ENCODE measurements around the gene FLVCR2. TPM values are rescaled to one million over a fixed set of nuclear protein-coding genes. Genes with fewer than 3 reads are reported as not detected.

Gene FLVCR2
- polyA plus RNA-seq, 1 donor from 2014 or later: not detected

DNA sequence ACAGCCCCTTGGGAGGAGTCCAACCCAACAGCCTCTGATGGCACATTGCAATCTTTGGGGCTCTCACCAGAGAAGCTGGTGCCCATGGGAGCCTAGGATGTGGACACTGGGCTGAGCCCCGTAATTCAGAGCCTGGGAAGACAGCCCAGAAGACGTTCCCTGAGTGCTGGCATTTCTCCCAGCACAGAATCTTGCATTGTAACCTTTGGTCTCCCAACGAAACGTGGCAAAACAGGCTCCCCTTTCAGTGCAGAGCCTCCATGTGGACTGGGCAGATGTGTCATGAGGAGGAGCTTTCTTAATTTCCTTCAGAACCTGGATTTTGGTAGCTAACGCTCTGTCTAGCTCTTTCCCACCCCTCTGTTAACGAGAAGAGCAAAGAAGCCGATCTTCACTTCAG lies 29.9 kb upstream of the FLVCR2 start:
- Histone ChIP-seq H3K27me3 (ENCODE audit: insufficient read depth, low read depth, low read length) (no peaks in the 10 kb centered on the region), H3K4me3 (ENCODE audit: low read length) (no peak overlapping the region), H3K9me2 (ENCODE audit: insufficient read depth, low read length) (no peaks in the 10 kb centered on the region), H3K36me3 (ENCODE audit: insufficient read depth, low read length) (no peaks in the 10 kb centered on the region), H2AFZ (ENCODE audit: low read depth, low read length) (no peak overlapping the region), H3K9me3 (ENCODE audit: low read length) (no peaks in the 10 kb centered on the region), H3K79me2 (replicated peaks; ENCODE audit: insufficient read depth, low read length) (no peaks in the 10 kb centered on the region), H3K4me2 (ENCODE audit: low read length) (no peak overlapping the region), H4K20me1 (ENCODE audit: insufficient read depth) (no peaks in the 10 kb centered on the region), H3K27ac (ENCODE audit: low read length) (no peak overlapping the region), H3F3A (ENCODE audit: insufficient read depth, low read length, poor library complexity, severe bottlenecking) (no peaks in the 10 kb centered on the region), H3K9ac (ENCODE audit: low read length) (no peak overlapping the region)
- TF ChIP-seq SMC3 (conservative IDR thresholded peaks at IDR 0.05; ENCODE audit: poor library complexity): no peak
- TF ChIP-seq MXI1 (conservative IDR thresholded peaks at IDR 0.05; ENCODE audit: poor library complexity, severe bottlenecking): no peak
- no peak for TF ChIP-seq RAD21 (conservative IDR thresholded peaks at IDR 0.05)
- TF ChIP-seq EZH2 (IDR thresholded peaks at IDR 0.05; ENCODE audit: borderline replicate concordance, insufficient read depth, low read length, poor library complexity, severe bottlenecking): no peak
- TF ChIP-seq, protein P1, sequence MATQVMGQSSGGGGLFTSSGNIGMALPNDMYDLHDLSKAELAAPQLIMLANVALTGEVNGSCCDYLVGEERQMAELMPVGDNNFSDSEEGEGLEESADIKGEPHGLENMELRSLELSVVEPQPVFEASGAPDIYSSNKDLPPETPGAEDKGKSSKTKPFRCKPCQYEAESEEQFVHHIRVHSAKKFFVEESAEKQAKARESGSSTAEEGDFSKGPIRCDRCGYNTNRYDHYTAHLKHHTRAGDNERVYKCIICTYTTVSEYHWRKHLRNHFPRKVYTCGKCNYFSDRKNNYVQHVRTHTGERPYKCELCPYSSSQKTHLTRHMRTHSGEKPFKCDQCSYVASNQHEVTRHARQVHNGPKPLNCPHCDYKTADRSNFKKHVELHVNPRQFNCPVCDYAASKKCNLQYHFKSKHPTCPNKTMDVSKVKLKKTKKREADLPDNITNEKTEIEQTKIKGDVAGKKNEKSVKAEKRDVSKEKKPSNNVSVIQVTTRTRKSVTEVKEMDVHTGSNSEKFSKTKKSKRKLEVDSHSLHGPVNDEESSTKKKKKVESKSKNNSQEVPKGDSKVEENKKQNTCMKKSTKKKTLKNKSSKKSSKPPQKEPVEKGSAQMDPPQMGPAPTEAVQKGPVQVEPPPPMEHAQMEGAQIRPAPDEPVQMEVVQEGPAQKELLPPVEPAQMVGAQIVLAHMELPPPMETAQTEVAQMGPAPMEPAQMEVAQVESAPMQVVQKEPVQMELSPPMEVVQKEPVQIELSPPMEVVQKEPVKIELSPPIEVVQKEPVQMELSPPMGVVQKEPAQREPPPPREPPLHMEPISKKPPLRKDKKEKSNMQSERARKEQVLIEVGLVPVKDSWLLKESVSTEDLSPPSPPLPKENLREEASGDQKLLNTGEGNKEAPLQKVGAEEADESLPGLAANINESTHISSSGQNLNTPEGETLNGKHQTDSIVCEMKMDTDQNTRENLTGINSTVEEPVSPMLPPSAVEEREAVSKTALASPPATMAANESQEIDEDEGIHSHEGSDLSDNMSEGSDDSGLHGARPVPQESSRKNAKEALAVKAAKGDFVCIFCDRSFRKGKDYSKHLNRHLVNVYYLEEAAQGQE (IDR thresholded peaks at IDR 0.05; ENCODE audit: borderline replicate concordance): no peak
- TF ChIP-seq CTCF (IDR thresholded peaks at IDR 0.05; ENCODE audit: poor library complexity, severe bottlenecking): no peak
- TF ChIP-seq TAF1 (IDR thresholded peaks at IDR 0.05; ENCODE audit: low read depth): no peak
- no peak for TF ChIP-seq EP300 (conservative IDR thresholded peaks at IDR 0.05; ENCODE audit: poor library complexity, severe bottlenecking)
- no peak for TF ChIP-seq POLR2AphosphoS5 (IDR thresholded peaks at IDR 0.05)

DNA sequence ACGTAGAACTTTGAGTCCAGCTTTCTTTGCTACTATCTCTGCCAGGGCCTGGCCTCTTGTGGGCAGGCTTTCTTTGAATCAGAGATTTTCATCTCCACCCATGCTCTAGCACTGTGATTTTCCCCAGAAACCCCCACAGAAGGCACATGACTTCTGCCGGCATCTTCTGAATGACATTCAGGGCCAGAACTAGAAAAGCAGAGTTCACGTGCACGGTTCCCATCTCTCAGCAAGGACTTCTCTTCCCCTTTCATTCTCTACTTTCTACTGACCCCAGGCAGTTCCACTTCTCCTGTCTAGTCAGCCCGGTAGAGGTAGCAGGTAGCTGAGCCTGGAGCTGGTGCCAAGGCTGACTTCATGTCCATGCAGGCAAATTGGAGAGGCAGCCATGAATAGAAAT lies 29.3 kb upstream of the FLVCR2 start:
- no peak for TF ChIP-seq SMC3 (conservative IDR thresholded peaks at IDR 0.05; ENCODE audit: poor library complexity)
- TF ChIP-seq EZH2 (IDR thresholded peaks at IDR 0.05; ENCODE audit: borderline replicate concordance, insufficient read depth, low read length, poor library complexity, severe bottlenecking): no peak
- TF ChIP-seq, protein P1 (IDR thresholded peaks at IDR 0.05; ENCODE audit: borderline replicate concordance): no peak
- TF ChIP-seq POLR2AphosphoS5 (IDR thresholded peaks at IDR 0.05): no peak
- no peak for TF ChIP-seq EP300 (conservative IDR thresholded peaks at IDR 0.05; ENCODE audit: poor library complexity, severe bottlenecking)
- no peak for TF ChIP-seq MXI1 (conservative IDR thresholded peaks at IDR 0.05; ENCODE audit: poor library complexity, severe bottlenecking)
- no peak for TF ChIP-seq CTCF (IDR thresholded peaks at IDR 0.05; ENCODE audit: poor library complexity, severe bottlenecking)
- TF ChIP-seq TAF1 (IDR thresholded peaks at IDR 0.05; ENCODE audit: low read depth): no peak
- no peak for TF ChIP-seq RAD21 (conservative IDR thresholded peaks at IDR 0.05)
- no peaks in the 10 kb centered on the region for H3K36me3 ChIP-seq (ENCODE audit: insufficient read depth, low read length)
- no peaks in the 10 kb centered on the region for H3K9me2 ChIP-seq (ENCODE audit: insufficient read depth, low read length)
- no peak overlapping the region for H3K4me2 ChIP-seq (ENCODE audit: low read length)
- H2AFZ ChIP-seq (ENCODE audit: low read depth, low read length): no peak overlapping the region
- no peak overlapping the region for H3K27ac ChIP-seq (ENCODE audit: low read length)
- no peak overlapping the region for H3K4me3 ChIP-seq (ENCODE audit: low read length)
- no peaks in the 10 kb centered on the region for H4K20me1 ChIP-seq (ENCODE audit: insufficient read depth)
- no peaks in the 10 kb centered on the region for H3K79me2 ChIP-seq (replicated peaks; ENCODE audit: insufficient read depth, low read length)
- no peak overlapping the region for H3K9ac ChIP-seq (ENCODE audit: low read length)
- no peaks in the 10 kb centered on the region for H3K9me3 ChIP-seq (ENCODE audit: low read length)
- no peaks in the 10 kb centered on the region for H3F3A ChIP-seq (ENCODE audit: insufficient read depth, low read length, poor library complexity, severe bottlenecking)
- H3K27me3 ChIP-seq (ENCODE audit: insufficient read depth, low read depth, low read length): no peaks in the 10 kb centered on the region

Data from neural cell (in vitro differentiated cells).